Esophagus squamous epithelium (tissue), 5 donors: ENCODE data around the gene SEC14L1. TPM values are rescaled to one million over a fixed set of nuclear protein-coding genes. Genes with fewer than 3 reads are reported as not detected.
"Not testable (repeated sequence)": the region's sequence is repeated elsewhere in the genome, so short reads cannot be mapped to it uniquely, and the experiment has no call there.

Experiments
- DNase-seq: peaks from one replicate; lab custom pipeline; 2025; lab: John Stamatoyannopoulos, UW
- H3K27ac ChIP-seq, 4 donors: fragments of 200-600 bp; sonication (generic); one replicate each; pipeline ENCODE4 v1.5.1; 2016 to 2019; ENCODE audit warnings: mild to moderate bottlenecking in 1 of 4
- H3K27me3 ChIP-seq, 4 donors: fragments of 200-600 bp; sonication (generic); 1 replicate in 3 of 4; 2 replicates in 1 of 4; pipeline versions ENCODE4 v1.5.1 to v1.6.0; 2017 to 2021; ENCODE audit warnings: antibody characterized with exemption in 1 of 4
- H3K36me3 ChIP-seq, 3 donors: fragments of 200-600 bp; sonication (generic); one replicate each; pipeline ENCODE4 v1.5.1; 2016 to 2019
- H3K4me1 ChIP-seq, 3 donors: fragments of 200-600 bp; sonication (generic); one replicate each; pipeline ENCODE4 v1.5.1; 2017 to 2019
- H3K4me3 ChIP-seq, 4 donors: fragments of 200-600 bp; sonication (generic); 1 replicate in 3 of 4; 2 replicates in 1 of 4; pipeline ENCODE4 v1.5.1; 2016 to 2019; ENCODE audit warnings: mild to moderate bottlenecking in 2 of 4, moderate library complexity in 1 of 4
- H3K9me3 ChIP-seq, 3 donors: fragments of 200-600 bp; sonication (generic); one replicate each; pipeline ENCODE4 v1.5.1; 2016 to 2019
- CTCF ChIP-seq, 6 experiments: fragments of 450-650 bp in 4 of 6; fragments of 200-600 bp in 2 of 6; sonication (generic) in 2 of 6; IDR thresholded peaks; one replicate each; pipeline ENCODE4 v1.5.1; 2016 to 2019; ENCODE audit warnings: antibody characterized with exemption in 6 of 6, mild to moderate bottlenecking in 4 of 6, moderate library complexity in 4 of 6
- POLR2A ChIP-seq, 4 donors: fragments of 450-650 bp; IDR thresholded peaks; one replicate each; pipeline ENCODE4 v1.6.1; 2017; ENCODE audit warnings: antibody characterized with exemption in 4 of 4, mild to moderate bottlenecking in 4 of 4, moderate library complexity in 3 of 4
- WGBS, 2 donors: methylation state at CpG; one replicate each; pipeline ENCODE4 v1.1.5; 2018; 5-methylcytosine and 5-hydroxymethylcytosine counted together
- intact Hi-C: fragments of 100-400 bp; cut with DNase I; formaldehyde crosslinking; loops from one replicate; pipeline ENCODE4 v1.15.0; 2022
- total RNA-seq, 4 donors: library from RNA; depleted of rRNA; stranded (reverse); fragments of >200 nt; gene quantifications; one replicate each; pipeline ENCODE4 v1.1.0, GENCODE V29; 2016
- donor health status: DM: yes; HTN: yes; CAD: no.

The SEC14L1 gene
- total RNA-seq, 4 donors from 2014 or later = 27.3 to 39.2 (median 32.8) TPM

GRCh38 chr17:77247048-77247541 lies 106.3 kb downstream of the SEC14L1 start:
- H3K4me3 ChIP-seq = peak overlapping the region; percentile 48 to 82 (median 54)
- DNase-seq = no peak
- peak overlapping the region; percentile 53 to 69 (median 61) for H3K27ac ChIP-seq
- no peaks in the 10 kb centered on the region for H3K36me3 ChIP-seq
- no peaks in the 10 kb centered on the region for H3K9me3 ChIP-seq
- H3K4me1 ChIP-seq = peaks cover 3 to 13% (median 11%) of the 10 kb centered on the region in 3 donors
- H3K27me3 ChIP-seq = peaks cover 0 to 17% (median 0%) of the 10 kb centered on the region in 4 donors
- intact Hi-C loops = no loop called here
- TF ChIP-seq CTCF (IDR thresholded peaks at IDR 0.05) (peak; percentile 96 to 98 (median 98)), POLR2A (IDR thresholded peaks at IDR 0.05) (no peak)
- WGBS, 2 donors = 0% methylated on average over 14 of the region's 51 CpGs; no CpG with 5 or more reads in 1 of the 2 donors

GRCh38 chr17:77247609-77248008 lies 106.8 kb downstream of the SEC14L1 start:
- TF ChIP-seq POLR2A (IDR thresholded peaks at IDR 0.05) (no peak), CTCF (IDR thresholded peaks at IDR 0.05) (no peak)
- peaks cover 3 to 13% (median 11%) of the 10 kb centered on the region in 3 donors for H3K4me1 ChIP-seq
- peaks cover 0 to 17% (median 0%) of the 10 kb centered on the region in 4 donors for H3K27me3 ChIP-seq
- H3K27ac ChIP-seq = no peak overlapping the region
- WGBS, 2 donors = 27 to 60% methylated on average over 4 to 8 of the region's 8 CpGs
- intact Hi-C loops = loop anchor here (2.0 kb wide), 1 partner anchor 161 kb away; no protein-coding TSS in a partner anchor
- DNase-seq = no peak
- H3K4me3 ChIP-seq = peak overlapping the region in 2 of 4 donors; percentile 50 to 82
- no peaks in the 10 kb centered on the region for H3K36me3 ChIP-seq
- no peaks in the 10 kb centered on the region for H3K9me3 ChIP-seq

- intact Hi-C loops = loop anchor here (2.0 kb wide), 1 partner anchor 162 kb away; no protein-coding TSS in a partner anchor
- 66 to 76% methylated on average over 16 to 17 of the region's 17 CpGs for WGBS, 2 donors
- Histone ChIP-seq H3K36me3 (no peaks in the 10 kb centered on the region), H3K4me3 (no peak overlapping the region), H3K9me3 (no peaks in the 10 kb centered on the region), H3K27me3 (peaks cover 0 to 17% (median 0%) of the 10 kb centered on the region in 4 donors), H3K27ac (no peak overlapping the region), H3K4me1 (peaks cover 3 to 15% (median 12%) of the 10 kb centered on the region in 3 donors)
- DNase-seq = no peak
- TF ChIP-seq CTCF (IDR thresholded peaks at IDR 0.05) (no peak), POLR2A (IDR thresholded peaks at IDR 0.05) (no peak)
Measured at GRCh38 chr17:77248216-77249114, 107.7 kb downstream of the SEC14L1 start.

- peaks cover 0 to 29% (median 0%) of the 10 kb centered on the region in 4 donors for H3K27me3 ChIP-seq
- no peaks in the 10 kb centered on the region for H3K36me3 ChIP-seq
- no peak for DNase-seq
- no peaks in the 10 kb centered on the region for H3K9me3 ChIP-seq
- intact Hi-C loops = no loop called here
- peaks cover 19 to 43% (median 38%) of the 10 kb centered on the region in 3 donors for H3K4me1 ChIP-seq
- TF ChIP-seq POLR2A (IDR thresholded peaks at IDR 0.05) = no peak
- TF ChIP-seq CTCF (IDR thresholded peaks at IDR 0.05) = no peak
- no peak overlapping the region for H3K27ac ChIP-seq
- H3K4me3 ChIP-seq = no peak overlapping the region
- 82 to 87% methylated on average over 4 of the region's 4 CpGs for WGBS, 2 donors
Measured at GRCh38 chr17:77251622-77252183, 110.9 kb downstream of the SEC14L1 start.

GRCh38 chr17:77252306-77252705 lies 111.5 kb downstream of the SEC14L1 start:
- H3K36me3 ChIP-seq, H3K9me3 ChIP-seq, H3K4me3 ChIP-seq, DNase-seq, H3K27ac ChIP-seq, intact Hi-C loops: not testable (repeated sequence)
- WGBS, 2 donors = 44 to 55% methylated on average over 7 of the region's 7 CpGs
- peaks cover 0 to 35% (median 0%) of the 10 kb centered on the region in 4 donors for H3K27me3 ChIP-seq
- H3K4me1 ChIP-seq = peaks cover 17 to 37% (median 34%) of the 10 kb centered on the region in 3 donors
